ENCODE measurements around the gene NCAM1.

NCAM1 gene

DNA sequence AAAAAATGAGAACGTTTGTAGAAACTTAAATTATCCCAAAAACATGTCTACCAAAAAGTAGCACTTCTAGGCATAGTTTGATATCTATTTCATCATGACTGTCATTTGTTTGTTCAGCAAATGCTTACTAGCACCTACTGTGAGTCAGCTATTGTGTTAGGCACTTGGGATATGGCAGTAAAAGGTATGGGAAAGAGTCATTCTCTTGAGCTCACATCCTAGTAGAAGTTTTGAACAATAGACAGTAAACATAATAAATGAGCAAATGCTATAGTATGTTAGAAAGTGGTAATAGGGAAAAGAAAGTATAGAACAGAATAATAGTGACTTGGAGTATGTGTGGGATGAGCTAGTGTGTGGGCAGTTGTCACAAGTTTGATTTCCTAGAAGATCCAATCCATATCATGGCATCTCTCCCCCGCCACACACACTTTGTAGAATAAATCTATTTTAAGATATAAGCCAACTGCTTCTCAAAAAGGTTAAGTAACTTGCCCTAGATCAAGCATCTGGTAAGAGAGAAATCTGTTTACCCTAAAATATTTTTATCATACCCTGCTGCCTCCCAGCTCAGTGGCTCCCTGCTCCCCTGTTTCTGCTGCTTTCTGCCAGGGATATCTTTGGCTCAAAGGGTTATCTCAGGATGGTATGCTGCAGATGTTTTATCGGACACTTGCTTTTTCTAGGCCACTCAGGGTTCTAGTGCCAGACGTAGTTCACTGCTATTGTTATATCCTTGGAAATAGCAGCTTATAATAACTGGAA, 129.7 kb downstream of the NCAM1 start:
- no peak for DNase-seq

DNA sequence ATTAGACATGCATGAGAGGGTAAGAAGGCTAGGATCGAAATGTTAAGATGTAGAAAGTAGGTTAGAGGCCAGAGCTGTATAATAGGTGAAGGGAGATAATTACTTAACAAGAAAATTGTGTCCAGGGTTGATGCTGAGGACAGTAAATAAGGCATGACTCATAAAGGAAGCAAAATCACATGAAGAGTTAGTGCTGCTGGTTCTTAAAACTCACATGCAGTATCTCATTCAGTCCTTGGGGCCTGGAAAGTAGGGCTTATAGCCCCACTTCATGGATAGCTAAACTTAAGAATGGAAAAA, 130.2 kb downstream of the NCAM1 start:
- no peak for DNase-seq

DNA sequence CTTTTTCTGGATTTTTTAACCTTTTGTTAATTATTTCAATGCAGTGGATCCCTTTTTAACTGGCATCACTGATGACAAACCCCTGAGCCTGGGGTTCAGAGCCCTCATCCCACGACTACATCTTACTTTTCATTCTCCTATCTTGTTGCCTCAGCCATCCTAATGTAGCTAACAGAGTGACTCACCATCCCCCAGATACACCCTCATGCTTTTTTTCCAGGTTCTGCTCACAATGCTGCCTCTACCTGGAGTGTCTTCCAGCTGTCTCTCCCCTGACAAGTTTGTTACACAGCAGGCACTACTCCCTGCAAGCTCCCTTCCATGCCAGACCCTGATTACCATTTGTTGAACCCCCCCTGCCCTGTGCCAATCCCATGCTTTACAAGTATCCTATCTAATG, 135.4 kb downstream of the NCAM1 start:
- no peak for DNase-seq

DNA sequence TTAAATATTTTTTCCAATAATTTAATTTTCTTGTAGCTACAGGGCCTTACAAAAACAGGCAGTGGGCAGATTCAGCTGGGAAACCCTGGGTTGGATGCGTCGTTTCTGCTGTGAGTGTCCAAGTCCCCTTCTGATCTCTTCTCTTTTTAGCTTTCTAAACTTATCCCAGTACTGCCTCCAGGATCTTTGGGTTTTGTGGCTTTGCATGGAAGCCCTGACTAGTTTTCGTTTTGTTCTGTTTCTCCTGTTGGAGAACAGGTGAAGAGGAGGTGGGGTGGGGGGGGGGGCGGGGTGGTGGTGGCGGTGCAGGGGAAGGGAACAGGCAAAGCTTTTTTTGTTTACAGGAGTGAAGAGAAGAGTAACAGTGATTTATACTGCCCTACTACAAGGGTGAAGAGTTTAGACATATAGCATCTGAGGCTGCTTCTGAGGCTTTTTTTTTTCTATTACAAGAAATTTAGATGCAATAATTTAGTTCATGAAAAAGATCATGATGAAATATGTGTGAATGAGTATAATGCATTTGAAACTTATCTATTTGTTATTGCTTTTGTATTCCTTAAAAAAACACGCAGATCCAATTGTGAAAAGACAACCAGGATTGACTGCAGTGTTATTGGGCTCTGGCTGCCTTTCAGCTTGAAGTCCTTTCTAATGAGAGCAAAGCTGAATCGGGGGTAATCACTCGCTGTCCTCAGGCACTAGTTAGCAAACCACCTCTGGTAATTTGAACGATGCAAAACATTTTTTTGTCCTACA, 142.9 kb downstream of the NCAM1 start:
- DNase-seq = no peak

DNA sequence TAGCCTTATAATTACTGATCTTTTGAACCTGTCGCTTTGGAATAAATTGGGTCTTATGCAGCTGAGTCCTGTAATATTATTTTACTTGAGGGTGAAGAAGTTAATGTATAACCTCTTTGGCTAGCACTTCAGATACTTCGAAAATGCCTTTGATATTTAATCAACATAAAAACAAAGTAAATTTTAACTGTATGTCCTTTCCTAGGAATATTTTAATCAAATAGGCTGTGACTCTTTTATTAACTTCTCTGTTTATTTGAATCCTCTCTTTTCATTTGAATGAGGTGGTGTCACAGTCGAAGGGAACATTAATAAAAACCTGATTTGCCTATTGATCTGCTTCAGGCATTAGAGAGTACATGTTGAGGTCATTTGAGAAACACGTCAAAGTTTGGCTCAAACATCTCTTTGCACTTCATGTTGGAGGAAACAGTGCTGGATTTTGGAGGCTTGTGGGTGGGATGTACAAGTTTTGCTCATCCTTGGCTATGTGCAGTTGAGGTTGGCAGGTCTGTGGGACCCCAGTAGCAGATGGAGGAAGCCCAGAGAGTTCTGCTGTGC, 143.6 kb downstream of the NCAM1 start:
- no peak for DNase-seq

DNA sequence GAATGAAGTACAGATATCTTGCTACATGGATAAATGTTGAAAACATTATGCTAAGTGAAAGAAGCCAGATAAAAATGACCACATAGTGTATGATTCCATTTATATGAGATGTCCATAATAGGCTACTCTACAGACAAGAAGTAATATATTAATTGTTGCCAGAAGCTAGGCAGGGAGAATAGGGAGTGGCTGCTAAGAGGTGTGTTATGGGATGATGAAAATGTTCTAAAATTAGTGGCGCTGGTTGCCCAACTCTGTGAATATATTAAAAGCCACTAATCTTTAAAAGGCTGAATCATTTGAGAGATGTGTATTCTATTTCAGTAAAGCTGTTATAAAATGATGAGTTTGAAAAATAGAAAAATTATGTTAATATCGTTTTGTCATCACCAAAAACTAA, 144.4 kb downstream of the NCAM1 start:
- no peak for DNase-seq

DNA sequence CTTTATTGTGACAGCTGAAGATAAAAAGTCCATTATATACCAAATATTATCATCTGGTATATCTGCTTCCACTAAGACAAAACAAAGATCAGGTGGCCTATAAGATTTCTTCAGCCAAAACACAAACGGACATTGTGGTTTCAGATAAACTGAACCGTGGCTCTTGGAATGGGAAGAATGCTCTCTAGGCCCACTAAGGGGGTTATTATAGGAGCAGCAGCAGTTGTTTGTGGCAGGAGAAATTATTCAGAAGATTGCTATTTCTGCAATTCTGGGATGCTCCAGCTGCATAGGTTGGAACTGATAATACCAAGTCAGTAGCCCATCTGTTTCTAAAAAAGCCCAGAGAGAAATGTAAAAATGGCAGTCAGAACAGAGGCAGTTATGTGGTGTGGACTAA, 145.3 kb downstream of the NCAM1 start:
- no peak for DNase-seq

DNA sequence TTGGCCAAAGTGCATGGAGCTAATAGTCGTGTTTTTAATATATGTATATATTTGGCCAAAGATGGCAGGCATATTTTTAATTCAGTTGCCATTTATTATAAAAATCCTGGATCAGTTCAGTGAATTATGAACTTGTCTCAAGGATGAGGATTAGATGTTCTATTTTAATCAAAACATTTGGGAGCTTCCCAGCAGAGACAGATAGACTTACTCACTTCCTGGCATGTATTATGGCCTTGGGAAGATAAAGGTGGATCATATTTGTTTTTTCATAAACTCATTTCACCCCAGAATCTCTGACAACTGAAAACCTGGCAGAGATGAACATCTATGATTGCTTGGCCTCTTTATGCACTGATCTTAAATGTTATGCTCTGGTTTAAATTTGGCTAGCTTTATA, 148.8 kb downstream of the NCAM1 start:
- DNase-seq = no peak

DNA sequence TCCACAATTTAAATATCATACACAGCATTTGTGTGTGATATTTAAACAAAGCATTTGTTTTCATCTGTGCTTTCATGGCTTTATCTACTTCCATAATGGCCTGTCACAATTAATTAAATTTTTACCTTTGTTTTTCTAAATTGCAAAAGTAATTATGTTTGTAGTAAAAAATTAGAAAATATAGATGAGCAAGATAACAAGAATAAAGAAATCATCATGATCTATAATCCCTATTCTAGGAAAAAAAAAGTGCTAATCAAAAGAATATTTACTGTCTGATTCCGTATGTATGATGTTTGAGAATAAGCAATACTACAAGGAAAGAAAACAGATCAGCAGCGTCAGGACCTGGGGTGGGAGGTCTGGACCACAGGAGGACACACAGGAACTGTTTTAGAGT, 149.9 kb downstream of the NCAM1 start:
- DNase-seq = no peak

DNA sequence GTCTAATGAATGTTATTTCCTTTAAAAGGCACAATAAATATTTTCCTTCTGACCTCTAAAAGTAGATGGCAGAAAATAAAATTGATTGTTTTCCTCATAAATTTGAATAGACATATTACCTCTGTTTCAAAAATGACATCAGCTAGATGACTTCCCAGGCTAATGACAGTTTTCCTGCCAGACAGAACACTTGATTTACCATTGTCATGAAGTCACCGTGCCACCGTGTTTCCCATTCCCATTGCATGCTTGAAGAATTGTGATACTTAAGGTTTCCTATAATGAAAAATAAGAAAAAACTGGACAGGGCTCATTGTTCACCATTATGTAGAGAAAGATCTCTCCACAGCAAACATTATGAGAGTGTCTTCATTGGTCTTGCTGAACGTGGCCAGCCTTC, 151.1 kb downstream of the NCAM1 start:
- DNase-seq = no peak

DNA sequence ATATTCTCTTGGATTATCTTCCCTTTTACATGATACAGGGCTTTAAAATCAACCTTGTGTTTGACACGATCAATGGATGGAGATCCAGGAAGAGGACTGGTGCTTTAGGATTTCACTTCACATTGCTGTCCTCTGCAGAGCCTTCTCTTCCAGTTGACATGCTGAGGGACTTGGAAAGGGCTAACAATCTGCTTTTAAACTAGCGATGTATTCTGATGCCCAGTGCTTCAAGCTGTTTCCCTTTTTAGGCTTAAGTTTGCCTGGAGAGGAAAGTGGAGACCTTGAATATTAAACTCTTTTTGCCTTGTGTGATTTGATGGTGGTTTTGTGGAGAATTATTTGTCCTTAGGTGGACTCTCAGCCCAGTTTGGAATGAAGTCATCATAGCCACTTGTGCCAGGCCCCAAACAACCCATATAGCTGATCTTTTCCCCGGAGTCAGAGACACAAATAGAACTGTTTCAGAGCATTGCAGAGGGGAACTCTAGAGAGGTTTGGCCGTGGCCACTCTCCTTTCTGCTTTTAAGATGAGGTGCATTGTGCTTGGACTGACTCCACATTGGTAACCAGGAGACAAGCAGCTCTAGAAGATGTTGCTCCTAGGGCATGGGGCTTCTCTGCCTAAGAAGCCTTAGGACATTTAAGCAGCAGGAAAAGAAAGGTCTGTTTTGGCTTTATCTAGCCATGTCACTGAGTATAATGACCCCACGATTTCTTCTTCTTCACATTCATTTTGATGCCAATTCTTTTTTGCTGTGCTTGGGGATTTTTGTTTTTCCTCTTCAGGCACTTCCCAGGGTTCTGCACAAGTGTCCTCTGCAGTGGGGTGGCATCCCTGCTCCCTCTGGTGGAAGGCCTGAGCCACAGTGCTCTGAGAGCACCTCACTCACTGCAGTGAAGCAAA, 152.8 kb downstream of the NCAM1 start:
- peak; percentile 24 for DNase-seq

DNA sequence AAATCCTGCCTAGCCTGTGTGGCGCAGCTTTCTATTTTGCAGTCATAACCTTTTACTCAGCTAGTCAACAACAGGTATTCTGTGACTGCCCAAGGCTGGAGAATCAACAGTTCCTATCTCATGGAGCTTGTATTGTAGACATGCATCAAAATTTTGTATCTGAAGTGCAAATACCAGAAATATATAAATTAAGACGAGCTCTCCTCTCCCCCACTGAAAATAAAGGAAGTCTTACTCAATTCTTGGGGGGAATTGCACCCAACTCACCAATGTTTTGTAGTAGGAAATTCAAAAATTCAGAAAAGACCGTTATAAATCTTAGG, 153.4 kb downstream of the NCAM1 start:
- no peak for DNase-seq

DNA sequence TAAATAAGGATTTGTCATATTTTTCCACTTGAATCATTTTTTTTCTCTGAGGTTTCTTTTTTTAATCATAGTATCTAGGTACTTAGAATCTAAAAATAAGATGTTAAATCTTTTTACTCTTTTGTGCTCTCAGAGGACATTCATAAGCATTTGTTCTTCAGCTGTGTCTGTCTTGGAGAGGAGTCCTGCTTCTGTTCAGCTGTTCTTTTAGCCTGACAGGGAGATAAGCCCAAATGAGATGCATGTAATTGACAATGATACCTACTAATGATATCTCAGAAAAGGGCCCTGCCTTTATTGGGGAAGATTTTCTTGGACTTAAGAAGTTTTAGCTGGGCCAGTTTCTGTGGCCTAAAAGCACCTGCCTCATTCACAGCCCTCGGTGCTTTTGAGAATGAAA, 156.9 kb downstream of the NCAM1 start:
- DNase-seq = no peak

DNA sequence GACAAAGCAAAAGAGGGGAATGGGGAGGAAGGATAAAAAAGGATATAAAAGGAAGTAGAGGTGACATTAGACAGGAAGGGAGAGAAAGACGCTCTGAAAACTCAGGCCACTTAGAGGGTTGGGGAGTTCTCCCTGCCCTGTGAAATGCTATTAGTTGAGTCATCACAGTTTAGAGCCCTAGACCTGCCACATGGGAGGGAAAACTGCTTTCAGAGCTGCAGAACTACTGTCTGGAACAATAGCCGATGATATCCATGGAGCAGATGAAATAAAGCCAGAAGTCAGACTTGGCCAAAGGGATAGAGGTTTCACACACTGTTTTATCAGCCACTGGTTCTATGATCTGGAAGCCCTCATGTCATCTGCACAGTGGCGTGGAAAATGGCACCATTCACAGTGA, 157.9 kb downstream of the NCAM1 start:
- no peak for DNase-seq

DNA sequence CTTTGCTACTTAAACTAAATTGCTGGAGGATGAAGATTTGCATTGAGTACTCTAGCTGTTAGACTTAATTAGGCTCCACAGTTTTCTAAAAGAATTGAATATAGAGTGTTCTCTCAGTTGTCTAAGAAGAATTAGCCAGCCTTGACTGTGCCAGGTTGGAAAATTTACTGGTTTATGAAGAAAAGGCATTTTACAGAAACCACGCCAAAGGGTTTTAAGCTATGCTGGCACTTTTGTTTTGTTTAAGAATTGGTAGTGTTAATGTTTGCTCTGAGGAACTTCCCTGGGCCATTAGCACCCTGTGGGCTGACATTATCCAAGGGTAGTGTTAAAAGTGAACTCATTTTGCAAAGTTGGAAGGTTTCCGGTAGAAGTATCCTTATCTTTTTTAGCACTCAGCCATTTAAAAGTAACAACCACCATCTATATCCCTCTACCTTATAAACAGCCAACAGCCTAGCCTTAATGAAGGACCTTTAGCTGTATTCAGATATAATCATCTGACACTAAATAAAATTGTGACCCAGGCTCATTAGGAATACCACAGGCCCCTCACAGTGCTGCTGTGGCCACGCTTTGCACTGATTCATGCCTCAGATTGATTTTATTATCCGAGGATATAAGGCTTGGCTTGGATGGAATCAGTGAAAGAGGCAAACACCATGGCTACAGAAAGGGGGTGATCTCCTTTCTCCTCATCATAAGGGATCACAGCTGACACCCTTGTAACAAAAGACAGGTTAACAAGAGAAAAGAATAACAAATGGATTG, 158.9 kb downstream of the NCAM1 start:
- no peak for DNase-seq

DNA sequence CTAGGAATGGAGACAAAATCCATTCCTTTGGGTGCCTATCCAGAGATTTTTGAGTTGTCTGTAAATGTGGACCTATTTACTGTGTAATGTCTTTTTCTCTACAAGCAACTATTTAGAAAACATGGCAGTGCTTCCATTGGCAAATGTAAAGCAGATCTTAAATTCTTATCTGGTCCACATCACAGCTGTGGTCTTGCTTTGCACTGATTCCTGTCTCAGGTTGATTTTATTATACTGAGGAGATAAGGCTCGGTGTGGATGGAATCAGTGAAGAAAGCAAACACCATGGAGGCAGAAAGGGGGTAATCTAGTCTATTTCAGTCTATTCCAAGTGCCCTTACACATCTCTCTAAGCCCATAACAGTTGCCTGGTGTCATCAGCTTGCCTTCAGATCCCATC, 160.5 kb downstream of the NCAM1 start:
- no peak for DNase-seq

DNA sequence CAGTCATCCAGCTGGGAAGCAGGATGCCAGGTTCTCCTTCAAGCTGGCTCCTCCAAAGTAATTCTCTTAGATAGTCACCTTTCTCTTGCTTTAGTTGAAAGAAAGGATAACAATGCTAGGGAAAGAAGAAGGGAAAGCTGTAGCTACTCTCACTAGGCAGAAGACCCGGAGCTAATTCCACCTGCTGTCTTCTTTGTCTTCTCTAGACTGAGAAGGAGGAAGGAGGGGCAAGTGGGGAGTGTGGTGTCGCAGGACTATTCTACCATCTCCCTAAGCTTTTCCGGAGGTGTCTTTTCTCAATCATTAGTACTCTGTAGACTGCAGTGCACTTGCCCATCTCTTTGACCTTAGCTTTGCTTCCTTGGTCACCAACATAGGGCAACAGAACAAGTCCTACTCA, 162.8 kb downstream of the NCAM1 start:
- no peak for DNase-seq

DNA sequence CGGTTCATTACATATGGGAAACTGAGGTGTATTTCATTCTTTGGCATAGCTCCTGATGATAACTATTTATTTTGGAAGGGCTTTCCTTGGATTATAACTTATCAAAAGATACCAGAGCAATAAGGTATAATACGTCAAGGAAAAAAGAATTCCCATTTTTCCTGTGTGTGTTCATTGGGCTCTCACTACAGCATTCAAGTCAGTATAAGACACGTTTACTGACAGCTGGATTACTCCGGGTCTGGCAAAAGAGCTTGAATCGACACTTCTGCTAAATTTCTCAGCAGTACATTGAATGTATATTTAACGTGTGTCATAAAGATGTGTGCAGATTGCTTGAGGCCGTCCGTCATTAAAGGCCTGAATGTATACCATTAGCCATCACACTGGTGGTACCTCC, 163.4 kb downstream of the NCAM1 start:
- DNase-seq = no peak

DNA sequence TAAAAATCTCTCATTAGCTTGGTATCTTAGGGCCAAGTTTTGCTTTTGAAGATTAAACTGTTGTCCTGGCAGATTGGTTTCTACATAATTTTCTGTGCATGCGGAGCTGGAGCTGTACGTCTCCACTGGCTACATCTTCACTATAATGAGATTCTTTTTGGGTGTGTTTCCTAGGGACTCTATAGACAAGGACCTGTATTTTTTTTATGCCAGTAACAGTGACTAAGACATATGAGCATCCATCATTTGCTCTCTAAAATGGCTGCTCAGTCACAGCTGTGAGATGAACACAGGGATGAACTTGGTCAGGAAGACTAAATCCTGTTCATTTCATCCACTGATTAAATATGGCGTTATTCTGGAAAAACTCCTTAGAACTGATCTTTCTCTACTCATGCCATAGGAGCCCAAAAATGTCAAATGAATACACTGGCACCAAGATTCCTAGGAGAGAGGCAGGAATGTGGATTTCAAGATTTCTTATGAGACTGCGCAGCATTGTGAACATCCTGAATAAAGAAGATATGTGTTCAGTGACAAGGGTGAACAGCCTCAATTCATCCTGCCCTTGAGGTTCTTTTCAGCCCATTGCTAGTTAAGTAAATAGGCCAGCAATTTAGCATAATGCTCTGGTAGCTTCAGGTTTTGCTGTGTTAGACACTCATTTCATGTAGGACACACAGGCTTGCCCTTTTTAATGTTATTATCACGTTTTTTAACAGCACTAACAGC, 168.2 kb downstream of the NCAM1 start:
- no peak for DNase-seq

DNA sequence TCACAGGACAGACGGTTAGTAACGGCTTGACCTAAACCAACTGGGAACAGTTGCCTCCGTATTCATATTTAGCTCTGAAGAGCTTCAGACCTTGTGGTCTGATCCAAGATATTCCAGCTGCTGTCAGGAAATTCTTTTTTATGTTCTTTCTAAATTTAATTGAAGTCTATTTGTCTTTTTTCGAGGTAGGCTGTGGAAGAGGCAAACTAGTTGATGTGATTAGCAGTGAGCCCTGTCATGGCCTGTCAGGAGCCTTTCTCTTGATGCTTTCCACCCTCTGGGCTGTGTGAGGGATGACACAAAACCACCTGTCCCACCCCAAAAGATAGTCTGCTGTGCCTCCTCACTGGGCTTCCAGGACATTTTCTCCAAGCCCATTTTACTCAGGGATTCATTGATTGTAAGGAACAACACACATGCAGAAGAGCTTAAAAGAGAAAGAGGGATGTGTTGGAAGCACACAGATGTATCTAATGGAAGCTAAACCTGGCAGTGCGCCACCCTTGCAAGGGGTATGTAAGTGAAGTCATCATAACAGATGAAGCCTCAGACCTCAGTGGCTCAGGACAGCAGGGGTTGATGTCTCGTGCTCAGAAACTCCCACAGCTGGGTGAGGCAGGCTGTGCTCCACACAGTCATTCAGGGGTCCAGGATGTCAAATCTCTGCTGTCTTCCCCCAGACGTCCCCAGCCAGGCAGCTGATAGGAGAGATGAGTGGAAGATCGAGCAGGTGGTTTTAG, 170.0 kb downstream of the NCAM1 start:
- no peak for DNase-seq

DNA sequence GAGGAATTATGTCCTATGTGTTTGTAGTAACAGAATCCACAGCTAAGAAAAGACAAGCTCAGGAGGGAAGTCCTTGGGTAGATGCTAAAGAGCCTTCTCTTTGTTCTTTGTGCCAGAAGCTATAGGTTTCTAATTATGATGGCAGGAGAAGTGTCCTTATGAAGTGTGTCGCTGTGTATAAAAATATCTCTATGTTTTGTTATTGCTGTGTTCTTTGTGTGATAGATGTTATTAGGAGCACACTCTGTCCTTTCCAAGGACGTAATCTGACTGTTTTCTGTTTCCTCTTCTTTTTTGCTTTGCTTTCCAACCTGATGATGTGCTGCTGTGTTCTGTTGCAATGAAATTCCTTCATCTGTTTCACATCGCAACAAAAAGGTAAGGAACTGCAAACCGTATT, 171.9 kb downstream of the NCAM1 start:
- DNase-seq = no peak

All from SHP77 treated with DMSO at 0.1 percent for 48 hours (cell line).